ENCODE results near the gene ELK1.

ELK1 gene

DNA sequence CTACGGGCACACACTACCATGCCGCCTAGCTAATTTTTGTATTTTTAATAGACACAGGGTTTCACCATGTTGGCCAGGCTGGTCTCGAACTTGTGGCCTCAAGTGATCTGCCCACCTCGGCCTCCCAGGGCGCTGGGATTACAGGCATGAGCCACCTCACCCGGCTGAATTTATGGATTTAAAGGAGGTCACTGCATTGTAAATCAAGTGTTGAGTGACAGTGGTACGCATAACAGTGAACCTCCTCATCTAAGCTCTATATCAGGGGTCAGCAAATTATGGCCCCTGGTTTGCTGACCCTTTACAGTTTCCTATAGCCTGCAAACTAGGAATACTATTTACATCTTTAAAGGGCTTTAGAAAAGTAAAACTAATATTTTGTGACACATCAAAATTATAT lies 11.2 kb upstream of the ELK1 start:
- H3K4me3 ChIP-seq (ENCODE audit: low read length) = no peak overlapping the region
- H3F3A ChIP-seq (ENCODE audit: control insufficient read depth, insufficient read depth) = no peaks in the 10 kb centered on the region
- no peaks in the 10 kb centered on the region for H3K27me3 ChIP-seq (ENCODE audit: control insufficient read depth, low read length)
- H3K36me3 ChIP-seq (ENCODE audit: control insufficient read depth, low read length) = peaks cover 14% of the 10 kb centered on the region
- H3K9me2 ChIP-seq (replicated peaks; ENCODE audit: control insufficient read depth, low read length) = no peaks in the 10 kb centered on the region
- no peaks in the 10 kb centered on the region for H4K20me1 ChIP-seq (ENCODE audit: control insufficient read depth, insufficient read depth, low read depth, low read length)
- peaks cover 10% of the 10 kb centered on the region for H3K4me1 ChIP-seq (ENCODE audit: control insufficient read depth, low read length)
- no peak overlapping the region for H3K27ac ChIP-seq (ENCODE audit: low read depth, low read length)
- H3K4me2 ChIP-seq (ENCODE audit: low read length) = no peak overlapping the region
- no peaks in the 10 kb centered on the region; the same call in 1 of the 2 replicates for H3K9me3 ChIP-seq (ENCODE audit: control insufficient read depth, insufficient read depth, low read length)
- TF ChIP-seq, protein P1, sequence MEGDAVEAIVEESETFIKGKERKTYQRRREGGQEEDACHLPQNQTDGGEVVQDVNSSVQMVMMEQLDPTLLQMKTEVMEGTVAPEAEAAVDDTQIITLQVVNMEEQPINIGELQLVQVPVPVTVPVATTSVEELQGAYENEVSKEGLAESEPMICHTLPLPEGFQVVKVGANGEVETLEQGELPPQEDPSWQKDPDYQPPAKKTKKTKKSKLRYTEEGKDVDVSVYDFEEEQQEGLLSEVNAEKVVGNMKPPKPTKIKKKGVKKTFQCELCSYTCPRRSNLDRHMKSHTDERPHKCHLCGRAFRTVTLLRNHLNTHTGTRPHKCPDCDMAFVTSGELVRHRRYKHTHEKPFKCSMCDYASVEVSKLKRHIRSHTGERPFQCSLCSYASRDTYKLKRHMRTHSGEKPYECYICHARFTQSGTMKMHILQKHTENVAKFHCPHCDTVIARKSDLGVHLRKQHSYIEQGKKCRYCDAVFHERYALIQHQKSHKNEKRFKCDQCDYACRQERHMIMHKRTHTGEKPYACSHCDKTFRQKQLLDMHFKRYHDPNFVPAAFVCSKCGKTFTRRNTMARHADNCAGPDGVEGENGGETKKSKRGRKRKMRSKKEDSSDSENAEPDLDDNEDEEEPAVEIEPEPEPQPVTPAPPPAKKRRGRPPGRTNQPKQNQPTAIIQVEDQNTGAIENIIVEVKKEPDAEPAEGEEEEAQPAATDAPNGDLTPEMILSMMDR (IDR thresholded peaks at IDR 0.05; ENCODE audit: low read depth, low read length, poor library complexity, severe bottlenecking) = no peak
- no peak for TF ChIP-seq EZH2phosphoT487 (IDR thresholded peaks at IDR 0.05; ENCODE audit: borderline replicate concordance, low read length)
- H3K79me2 ChIP-seq (ENCODE audit: control insufficient read depth, low read length) = peaks cover 13% of the 10 kb centered on the region

DNA sequence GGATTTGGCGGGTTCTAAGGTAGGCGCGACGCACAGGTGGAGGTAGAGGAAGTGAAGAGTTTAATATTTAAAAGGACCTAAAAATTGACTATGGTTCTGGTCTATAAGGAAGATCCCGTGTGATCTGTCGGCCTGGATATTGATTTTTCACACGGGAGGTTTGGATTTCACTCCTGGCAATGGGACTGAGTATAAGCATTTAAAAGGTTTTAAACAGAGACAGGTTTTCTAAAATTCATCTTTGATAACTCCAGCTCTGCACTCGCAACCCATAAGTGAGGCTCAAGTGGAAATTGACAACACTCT lies 9.0 kb upstream of the ELK1 start:
- no peaks in the 10 kb centered on the region; the same call in 1 of the 2 replicates for H3K9me3 ChIP-seq (ENCODE audit: control insufficient read depth, insufficient read depth, low read length)
- no peaks in the 10 kb centered on the region for H3K27me3 ChIP-seq (ENCODE audit: control insufficient read depth, low read length)
- no peaks in the 10 kb centered on the region for H3F3A ChIP-seq (ENCODE audit: control insufficient read depth, insufficient read depth)
- peaks cover 10% of the 10 kb centered on the region for H3K4me1 ChIP-seq (ENCODE audit: control insufficient read depth, low read length)
- H3K4me3 ChIP-seq (ENCODE audit: low read length) = peak overlapping the region; percentile 94
- H3K27ac ChIP-seq (ENCODE audit: low read depth, low read length) = peak overlapping the region; percentile 93
- H3K9me2 ChIP-seq (replicated peaks; ENCODE audit: control insufficient read depth, low read length) = no peaks in the 10 kb centered on the region
- H3K4me2 ChIP-seq (ENCODE audit: low read length) = peak overlapping the region; percentile 64
- H3K79me2 ChIP-seq (ENCODE audit: control insufficient read depth, low read length) = peaks cover 13% of the 10 kb centered on the region
- TF ChIP-seq, protein P1 (IDR thresholded peaks at IDR 0.05; ENCODE audit: low read depth, low read length, poor library complexity, severe bottlenecking) = no peak
- no peak for TF ChIP-seq EZH2phosphoT487 (IDR thresholded peaks at IDR 0.05; ENCODE audit: borderline replicate concordance, low read length)
- no peaks in the 10 kb centered on the region for H4K20me1 ChIP-seq (ENCODE audit: control insufficient read depth, insufficient read depth, low read depth, low read length)
- H3K36me3 ChIP-seq (ENCODE audit: control insufficient read depth, low read length) = peaks cover 29% of the 10 kb centered on the region

DNA sequence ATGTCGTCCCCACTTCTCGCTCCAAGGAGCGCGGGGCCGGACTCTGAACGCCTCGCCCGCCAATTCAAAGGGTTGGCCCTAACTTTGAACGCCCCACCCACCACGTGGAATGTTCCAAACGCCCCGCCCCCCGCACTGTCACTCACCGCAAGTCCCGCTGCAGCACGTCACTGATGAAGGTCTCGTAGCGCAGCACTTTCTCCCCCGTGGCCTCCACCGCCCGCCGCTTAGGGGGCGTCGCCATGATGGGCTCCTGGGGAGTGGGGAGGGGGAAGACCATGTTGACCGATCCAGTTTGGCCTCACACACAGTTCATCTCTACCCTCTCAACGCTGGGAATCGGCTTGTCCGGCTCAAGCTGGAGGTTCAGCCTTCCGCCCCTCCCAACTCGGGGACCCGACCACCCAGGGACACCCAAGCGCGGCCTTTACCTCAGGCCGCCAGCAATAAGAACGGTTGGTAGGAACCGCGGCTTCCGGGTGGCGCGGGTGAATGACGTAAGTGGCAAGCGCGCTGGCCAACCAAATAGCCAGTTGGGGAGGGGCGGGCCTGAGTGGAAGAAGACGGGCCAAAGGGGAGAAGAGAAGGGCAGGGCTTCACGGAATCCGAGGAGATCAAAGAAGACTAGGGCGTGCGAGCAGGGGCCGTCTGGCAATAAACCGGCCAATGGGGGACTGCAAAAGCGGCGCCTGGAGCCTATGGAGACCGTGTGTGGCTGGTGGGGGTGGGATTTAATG lies 8.5 kb upstream of the ELK1 start, which contains the start of gene UXT:
Gene UXT, minus strand, starts transcription at position 497 of the 737 bp plus-strand sequence. Its CDS starts 253 bp downstream, at position 244.
- Histone ChIP-seq H3K4me2 (ENCODE audit: low read length) (peak within 1 kb of the TSS; percentile 64), H4K20me1 (ENCODE audit: control insufficient read depth, insufficient read depth, low read depth, low read length) (no peaks in the 10 kb centered on the region), H3K4me3 (ENCODE audit: low read length) (peak within 1 kb of the TSS; percentile 94), H3K27ac (ENCODE audit: low read depth, low read length) (peak within 1 kb of the TSS; percentile 93), H3K4me1 (ENCODE audit: control insufficient read depth, low read length) (peaks cover 10% of the 10 kb centered on the region), H3K27me3 (ENCODE audit: control insufficient read depth, low read length) (no peaks in the 10 kb centered on the region), H3K79me2 (ENCODE audit: control insufficient read depth, low read length) (peaks cover 13% of the 10 kb centered on the region), H3F3A (ENCODE audit: control insufficient read depth, insufficient read depth) (no peaks in the 10 kb centered on the region), H3K9me3 (ENCODE audit: control insufficient read depth, insufficient read depth, low read length) (no peaks in the 10 kb centered on the region; the same call in 1 of the 2 replicates), H3K36me3 (ENCODE audit: control insufficient read depth, low read length) (peaks cover 29% of the 10 kb centered on the region), H3K9me2 (replicated peaks; ENCODE audit: control insufficient read depth, low read length) (no peaks in the 10 kb centered on the region)
- TF ChIP-seq, protein P1 (IDR thresholded peaks at IDR 0.05; ENCODE audit: low read depth, low read length, poor library complexity, severe bottlenecking) = no peak
- TF ChIP-seq EZH2phosphoT487 (IDR thresholded peaks at IDR 0.05; ENCODE audit: borderline replicate concordance, low read length) = no peak
